Endothelial cell of hepatic sinusoid (primary cell): ENCODE measurements around the gene BRD2.

Source experiments
- in situ Hi-C: cut with HindIII; loops from 2 replicates; pipeline ENCODE4 v1.10.0; 2017; ENCODE audit warnings: low sequenced_read_pairs

Gene BRD2

DNA sequence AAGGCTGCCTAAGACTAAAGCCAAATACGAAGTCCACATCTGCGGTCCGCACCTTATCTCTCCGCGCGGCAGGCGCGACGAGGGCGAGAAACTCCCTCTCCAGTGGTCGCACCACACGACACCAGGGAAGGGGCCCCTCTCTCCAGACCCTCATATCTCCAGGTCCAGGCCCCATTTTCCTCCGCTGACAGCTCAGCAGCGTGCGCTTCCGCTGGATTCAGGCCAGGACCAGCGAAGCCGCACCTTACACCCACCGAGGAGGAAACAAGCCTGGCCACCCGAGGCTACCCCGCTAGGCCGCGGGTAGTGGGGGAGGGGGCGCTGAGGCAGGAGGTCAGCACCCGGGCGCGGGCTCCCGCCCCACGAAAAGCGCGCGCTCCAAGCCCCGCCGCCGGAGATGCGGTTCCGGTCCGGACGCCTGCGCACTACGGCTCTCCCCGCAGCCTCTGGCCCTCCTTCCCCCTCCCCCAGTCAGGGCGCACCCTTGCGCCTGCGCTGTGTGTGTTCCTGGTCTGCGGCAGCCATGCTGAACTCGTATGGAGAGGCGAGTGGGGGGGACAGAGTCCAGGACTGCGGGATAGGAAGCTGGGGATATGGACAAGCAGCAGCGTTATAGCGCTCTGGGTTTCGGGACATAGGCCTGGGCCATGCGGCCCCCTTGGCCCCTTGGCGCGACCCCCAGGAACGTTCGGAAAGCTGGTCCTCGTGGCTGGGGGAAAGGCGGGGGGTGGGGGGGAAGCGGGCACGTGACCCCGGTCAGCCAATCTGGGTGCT is at the start of gene BRD2:
Gene BRD2, plus strand, starts transcription at position 502 of the 774 bp plus-strand sequence. CDS start 4,305 bp downstream, outside the sequence.
- in situ Hi-C loops: loop anchor here (5.0 kb wide), 1 partner anchor 126 kb away; the partner anchor contains the start of gene PSMB8

DNA sequence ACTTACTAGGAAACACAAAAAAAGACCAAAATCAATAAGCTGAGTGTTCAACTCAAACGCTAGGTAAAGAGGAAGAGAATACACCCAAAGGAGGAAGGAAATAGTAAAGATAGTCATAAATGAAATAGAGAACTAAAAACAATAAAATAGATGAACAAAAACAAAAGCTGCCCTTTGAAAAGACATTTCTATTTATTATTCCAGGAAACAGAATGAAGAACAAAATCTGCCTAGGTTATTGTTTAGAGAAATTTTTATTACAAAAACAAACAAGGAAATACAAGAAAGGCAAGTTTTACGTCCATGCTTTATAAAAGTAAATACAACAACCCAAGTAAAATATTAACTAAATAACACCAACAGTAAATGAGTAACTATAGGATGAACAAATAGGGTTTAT is 47.7 kb upstream of the BRD2 start:
- in situ Hi-C loops: no loop called here

DNA sequence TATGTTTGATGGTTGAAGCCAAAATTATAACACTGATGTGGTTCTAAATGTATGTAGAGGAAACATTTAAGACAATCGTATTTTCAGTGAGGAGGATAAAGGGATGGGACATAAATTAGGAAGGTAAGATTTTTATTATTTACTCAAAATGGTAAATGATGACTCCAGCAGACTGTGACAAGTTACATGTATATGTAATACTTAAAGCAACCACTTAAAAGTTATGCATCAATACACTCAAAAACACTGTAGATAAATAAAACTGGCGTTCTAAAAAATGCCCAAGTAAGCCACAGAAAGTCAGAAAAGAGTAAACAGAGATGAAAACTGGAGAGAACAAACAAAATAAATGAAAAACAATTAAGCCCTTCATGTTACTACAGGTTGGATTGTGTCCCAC is 46.3 kb upstream of the BRD2 start:
- in situ Hi-C loops: no loop called here

DNA sequence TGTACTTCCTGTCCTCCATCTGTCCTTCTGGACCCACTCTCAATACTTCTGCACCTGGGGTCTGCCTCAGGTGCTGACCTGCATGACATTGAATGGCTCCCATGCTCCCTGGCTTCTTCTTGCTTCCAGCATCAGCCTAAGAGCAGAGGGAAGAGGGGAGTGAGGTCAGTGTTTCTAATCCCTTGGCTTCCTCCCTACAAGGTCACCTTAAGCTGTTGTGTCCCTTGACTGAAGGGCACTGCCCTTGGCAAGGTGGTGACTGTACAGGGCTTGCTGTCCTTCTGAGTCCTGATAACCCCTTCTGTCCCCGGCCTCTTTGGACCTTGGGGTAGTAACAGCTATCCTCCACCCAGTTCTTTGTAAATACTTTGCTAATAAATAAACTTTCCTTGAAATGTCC is 37.2 kb upstream of the BRD2 start:
- in situ Hi-C loops: no loop called here

DNA sequence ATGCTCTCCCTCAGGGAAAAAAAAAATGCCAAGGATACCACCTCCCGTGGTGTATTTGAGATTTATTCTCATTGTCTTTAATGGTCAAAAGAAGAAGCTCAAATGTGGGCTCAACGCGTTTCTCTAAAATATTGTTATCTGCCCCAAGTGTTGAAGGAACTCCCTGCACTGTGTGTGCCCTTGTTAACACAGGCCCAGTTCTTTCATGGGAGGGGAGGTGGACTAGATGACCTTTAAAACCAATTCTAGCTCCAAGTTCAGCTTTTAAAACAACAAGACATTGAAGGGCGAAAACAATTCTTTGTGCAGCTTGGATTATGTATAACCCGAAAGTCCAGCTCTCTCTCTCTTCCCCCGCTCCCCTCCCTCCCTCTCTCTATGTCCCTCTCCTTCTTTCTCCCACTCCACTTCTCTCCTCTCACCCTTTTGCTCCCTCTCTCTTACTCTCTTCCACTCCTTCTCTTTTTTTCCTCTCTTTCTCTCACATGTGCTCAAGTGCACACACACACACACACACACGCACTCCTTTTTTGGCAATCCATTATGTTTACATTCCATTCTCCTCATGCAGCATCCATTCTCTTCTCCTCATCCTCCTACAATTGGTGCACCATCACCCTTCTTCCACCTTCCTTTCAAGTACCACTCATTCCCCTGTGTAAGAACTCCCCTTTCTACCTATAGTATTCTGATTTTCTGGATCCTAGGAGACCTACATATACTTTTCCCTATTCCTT is 36.1 kb upstream of the BRD2 start:
- in situ Hi-C loops: no loop called here

DNA sequence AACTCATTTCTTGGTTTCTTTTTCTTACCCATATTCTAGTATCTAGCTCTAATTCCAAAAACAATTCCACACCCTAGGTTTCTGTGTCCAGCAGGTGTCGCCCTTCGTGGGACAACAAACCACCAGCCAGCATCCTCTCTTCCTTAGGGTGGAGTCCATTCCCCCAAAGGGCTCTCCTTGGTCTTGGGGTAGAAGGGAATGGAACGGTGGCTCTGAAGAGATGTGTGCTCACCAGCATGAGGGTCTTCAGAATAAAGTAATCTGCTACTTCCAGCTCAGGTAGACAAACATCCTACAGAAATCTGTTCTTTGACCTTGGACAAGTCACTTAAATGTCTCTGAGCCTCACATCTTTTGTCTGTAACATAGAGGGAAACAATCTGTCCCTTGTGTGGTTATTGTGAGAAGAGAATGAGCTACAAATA is 34.7 kb upstream of the BRD2 start:
- in situ Hi-C loops: no loop called here

DNA sequence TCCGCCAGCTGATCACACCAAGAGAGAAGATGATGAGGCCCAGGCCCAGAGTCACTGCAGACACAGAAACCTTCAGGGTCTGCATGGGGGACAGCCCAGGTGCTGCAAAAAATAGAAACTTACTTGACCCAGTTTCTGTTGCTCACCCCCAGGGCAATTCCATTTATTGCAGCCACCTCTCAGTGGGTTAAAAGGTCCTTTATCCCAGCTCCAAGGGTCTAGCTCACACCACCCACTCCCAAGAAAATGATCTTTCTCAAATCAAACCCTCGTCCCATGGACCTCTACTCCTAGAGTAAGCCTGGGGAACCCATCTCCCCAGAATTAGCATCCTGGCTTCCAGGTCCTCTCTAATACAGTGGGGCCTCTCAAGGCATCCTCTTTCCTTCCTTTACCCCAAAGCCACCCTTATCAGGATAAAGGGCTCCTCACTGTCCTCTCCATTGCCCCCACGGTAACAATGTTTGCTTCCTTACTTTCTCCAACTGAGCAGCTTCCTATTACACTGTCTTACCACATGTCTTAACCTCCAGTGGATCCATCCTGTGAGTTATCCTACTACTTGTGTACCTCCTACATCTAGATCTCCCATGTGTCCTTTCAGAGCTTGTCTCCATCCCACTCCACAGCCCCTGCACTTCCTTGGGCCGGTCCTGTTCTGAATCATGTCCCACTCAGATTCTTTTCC is 32.7 kb upstream of the BRD2 start:
- in situ Hi-C loops: no loop called here

DNA sequence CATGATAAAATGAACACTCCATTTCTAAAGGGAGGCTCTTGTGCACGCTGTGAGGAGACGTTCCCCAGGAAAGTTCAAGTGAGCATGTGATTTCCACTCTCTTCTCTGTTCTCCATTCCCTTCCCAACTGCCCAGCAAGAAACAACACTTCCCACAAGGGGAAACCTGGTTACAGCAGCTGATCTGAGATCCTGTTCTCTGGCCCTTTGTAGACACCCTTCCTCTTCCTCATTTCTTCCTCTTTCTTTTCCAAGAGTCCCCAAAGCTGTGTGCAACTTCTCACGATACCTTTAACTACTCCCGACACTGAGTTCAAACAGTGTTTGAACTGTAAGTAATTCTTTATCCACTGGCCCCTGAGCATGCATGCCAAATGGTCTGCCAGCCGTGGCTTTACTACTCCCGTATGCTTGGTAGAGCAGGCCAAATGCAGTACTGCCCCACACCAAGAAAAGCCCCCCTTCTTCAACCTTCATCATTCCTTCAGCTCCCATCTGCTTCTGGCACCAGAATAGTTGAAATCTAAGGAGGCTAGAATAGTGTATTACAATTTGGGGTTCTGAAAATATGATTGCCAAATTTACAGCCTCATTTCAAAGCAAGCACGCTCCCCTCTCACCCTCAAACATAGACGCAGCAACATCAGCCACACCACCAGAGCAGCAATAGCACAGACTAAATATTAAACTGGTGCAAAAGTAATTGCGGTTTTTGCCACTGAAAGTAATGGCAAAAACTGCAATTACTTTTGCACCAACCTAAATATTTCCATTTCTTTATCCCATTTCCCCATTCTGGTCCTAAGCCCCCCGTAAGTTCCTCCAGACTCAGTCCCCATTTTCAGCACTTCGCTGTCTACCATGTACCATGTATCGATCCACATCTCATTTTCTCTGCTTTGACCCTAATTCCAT is 31.9 kb upstream of the BRD2 start:
- in situ Hi-C loops: no loop called here

DNA sequence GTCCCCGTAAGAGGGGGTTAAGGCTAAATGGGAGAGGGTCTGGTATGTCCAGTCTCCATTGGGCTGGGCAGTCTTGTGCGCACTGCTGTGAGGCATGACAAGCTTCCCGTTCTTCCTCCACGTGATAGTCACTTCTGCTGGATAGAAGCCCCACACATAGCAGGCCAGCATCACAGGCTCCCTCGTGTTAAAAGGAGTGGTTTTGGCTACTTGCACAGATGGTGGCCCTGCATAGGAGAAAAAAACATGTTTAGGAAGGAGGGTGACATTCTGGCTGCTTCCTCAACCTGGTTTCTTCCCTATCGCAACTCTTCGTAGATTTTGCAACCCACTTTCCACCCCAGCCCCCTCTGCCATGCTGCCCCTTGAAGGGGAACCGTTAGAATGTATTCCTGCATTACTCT is 31.2 kb upstream of the BRD2 start:
- in situ Hi-C loops: no loop called here

DNA sequence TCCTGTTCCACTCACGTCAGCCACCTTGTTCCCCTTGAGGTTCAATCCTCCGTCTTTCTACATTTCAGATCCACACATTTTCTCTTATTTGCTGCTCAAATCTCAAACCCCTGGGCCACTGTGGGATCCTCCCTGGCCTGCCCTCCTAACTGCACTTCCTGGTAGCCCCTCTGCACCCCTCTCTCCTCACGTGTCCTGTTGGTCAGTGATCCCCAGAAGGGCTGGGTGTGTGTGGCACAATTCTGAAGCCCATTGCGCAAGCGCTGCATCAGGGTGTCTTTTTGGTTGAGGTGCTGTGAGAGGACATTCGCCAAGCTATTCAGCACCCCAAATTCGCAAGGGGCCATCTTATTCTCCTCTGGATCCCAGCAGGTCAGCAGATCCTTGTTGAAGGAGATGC is 29.9 kb upstream of the BRD2 start:
- in situ Hi-C loops: no loop called here

DNA sequence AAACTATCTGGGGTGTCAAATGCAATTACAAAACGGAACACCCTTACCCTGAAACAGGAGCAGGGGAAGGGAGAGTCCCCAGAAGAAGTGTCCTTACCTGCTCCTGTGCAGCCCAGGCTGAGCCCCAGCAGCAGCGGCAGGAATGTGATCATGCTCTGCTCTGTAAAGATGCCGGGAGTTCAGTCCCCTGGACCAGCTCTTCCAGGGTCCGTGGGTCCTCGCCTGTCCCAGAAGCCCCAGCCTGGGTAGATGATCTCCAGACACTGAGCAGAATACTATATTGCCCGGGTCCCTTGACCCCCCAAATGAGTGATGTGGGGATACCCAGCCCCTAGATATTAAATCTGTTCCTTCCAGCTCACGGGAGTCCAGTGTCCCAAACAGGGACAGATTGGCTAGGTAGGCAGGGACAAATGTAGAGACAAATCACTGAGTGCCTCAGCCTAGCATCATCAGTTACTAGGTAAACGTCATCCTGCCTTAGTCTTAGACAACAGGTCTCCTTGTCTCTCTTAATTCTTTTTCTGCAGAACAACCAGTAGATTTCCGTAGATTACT is 27.7 kb upstream of the BRD2 start, which contains the start of gene HLA-DMB:
Gene HLA-DMB, minus strand, starts transcription at position 373 of the 558 bp plus-strand sequence. Its CDS starts 221 bp downstream, at position 152.
- in situ Hi-C loops: loop anchor here (5.0 kb wide), 1 partner anchor 113 kb away; no protein-coding TSS in a partner anchor

DNA sequence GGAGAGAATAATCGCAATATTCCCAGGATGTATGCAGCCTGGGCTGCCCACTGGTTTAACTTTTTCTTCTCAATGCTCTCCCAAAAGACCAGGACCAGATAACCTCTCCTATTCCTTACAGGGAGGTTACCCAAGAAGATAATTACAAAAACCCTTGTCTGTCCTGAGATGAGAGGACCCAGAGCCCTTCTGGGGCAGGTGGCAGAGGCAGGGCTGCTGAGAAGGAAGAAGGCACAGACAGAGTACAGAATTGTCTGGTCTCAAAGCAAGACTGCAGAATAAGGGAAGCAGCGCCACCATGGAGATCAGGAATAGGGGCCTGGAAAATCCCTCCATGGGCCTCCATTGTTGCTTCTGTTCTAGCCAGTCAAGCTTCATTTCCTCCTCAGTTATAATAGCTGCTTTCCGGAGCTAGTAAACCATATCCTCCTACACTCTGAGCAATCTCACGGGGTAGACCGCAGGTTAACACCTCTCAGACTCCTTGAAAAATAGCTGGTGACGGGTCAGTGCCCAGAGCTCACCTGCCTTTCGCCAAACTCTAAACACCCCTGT is 27.1 kb upstream of the BRD2 start:
- in situ Hi-C loops: loop anchor here (5.0 kb wide), 1 partner anchor 114 kb away; no protein-coding TSS in a partner anchor

DNA sequence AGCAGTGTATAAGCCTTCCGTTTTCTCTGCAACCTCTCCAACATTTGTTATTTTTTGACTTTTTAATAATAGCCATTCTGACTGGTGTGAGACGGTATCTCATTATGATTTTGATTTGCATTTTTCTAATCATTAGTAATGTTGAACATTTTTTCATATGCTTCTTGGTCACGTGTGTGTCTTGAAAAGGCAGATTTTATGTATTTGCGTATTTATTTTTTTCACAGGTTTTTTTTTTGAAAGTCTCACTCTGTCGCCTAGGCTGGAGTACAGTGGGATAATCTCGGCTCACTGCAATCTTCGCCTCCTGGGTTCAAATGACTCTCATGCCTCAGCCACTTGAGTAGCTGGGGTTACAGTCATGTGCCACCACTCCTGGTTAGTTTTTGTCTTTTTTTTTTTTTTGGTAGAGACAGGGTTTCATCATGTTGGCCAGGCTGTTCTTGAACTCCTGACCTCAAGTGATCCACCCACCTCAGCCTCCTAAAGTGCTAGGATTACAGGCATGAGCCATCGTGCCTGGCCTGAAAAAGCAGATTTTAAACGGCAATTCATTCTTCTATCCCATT is 25.8 kb upstream of the BRD2 start:
- in situ Hi-C loops: loop anchor here (5.0 kb wide), 1 partner anchor 115 kb away; no protein-coding TSS in a partner anchor

DNA sequence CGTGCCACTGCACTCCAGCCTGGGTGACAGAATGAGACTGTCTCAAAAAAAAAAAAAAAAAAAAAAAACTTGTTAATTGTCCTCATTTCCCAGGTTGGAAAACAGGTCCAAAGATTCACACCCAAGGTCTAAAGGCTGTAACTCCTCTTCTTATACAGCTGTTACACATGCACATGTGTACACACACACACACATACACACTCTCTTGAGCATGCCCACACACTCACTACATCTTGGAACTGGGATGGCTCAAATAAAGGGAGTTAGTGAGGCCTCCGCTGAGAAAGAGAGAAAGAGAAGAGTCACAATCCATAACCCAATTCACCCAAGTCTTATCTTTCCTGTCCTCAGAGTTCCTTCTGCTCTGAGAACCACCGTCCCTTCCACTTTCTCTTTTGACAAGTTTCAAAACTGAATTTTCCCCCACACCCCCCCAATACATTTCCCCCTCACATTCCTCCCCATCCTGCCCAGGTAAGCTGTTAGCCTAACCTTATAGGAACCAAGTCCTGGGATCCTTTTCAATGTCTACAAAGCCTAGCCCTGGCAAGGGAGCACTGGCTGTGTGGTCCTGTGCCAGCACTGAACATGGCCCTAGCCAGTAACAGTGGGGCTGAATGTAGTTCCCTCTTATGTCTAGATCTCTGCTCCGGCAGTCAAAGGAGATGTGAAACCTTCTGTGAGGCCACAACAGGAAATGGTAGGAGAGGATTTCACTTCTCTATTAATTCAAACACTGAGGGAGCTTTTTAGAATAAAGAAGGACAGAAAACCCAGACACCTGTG is 24.3 kb upstream of the BRD2 start:
- in situ Hi-C loops: loop anchor here (5.0 kb wide), 1 partner anchor 117 kb away; no protein-coding TSS in a partner anchor

DNA sequence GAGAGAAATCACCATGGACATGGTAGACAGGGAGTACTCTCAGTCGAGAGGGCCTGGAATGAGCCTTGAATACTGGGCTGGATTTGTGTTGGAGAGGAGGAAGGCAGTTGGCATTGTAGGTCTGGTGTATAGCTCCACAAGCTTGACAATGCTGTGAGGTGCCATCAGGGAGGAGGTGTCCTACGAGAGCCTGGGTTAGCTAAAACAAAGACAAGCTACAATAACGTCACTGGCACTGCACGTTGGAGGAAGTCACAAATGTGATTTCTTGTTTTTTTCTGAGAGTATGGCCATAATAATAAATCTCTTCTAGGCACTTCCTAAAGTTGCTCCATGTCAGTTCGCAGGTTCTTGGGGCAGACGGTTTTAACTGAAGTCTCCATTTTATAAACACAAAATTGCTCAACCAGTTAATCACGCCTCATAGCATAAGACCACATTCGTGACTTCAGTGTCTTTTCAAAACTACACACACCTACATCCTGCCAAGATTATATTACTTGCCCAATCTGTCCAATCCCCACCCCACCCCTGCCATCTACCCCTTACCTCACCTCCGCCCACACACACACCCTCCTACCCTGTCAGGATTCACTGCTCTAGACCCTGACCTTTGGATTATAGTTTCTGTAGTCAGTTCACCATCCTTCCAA is 23.2 kb upstream of the BRD2 start:
- in situ Hi-C loops: loop anchor here (5.0 kb wide), 1 partner anchor 38 kb away; no protein-coding TSS in a partner anchor

DNA sequence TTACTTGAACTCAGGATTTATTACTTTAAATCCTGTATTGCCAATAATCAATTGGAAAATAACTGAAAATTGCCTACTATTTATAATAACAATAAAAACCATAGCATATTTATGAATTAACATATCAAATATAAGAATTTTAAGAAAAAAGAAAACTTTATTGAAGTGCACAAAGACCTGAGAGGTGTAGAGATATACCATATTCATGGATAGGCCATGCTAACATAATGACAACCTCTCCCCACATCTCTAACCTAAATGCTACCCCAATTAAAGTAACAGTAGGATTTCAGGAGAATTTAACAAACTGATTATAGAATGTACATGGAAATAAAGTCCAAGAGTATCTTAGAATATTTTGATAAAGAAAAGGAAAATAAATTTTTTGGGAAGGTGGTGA is 22.4 kb upstream of the BRD2 start:
- in situ Hi-C loops: loop anchor here (5.0 kb wide), 1 partner anchor 39 kb away; no protein-coding TSS in a partner anchor

DNA sequence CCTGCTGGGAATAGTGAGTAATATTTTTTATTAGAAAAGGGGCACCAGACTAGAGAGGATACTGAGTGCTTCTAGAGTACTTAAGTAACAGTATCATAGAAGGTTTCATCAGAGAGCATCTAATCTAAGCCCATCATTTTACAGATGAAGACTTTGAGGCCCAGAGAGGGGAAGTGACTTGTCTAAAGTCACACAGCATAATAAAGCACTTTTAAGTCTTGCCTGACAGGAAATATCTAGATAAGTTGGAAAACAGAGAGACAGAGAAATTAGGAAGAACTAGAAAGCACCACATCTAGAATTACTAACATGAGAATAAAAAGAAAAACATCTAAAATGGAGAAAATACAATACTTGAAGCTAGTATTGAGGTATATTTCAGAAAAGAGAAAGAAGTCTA is 21.5 kb upstream of the BRD2 start:
- in situ Hi-C loops: loop anchor here (5.0 kb wide), 1 partner anchor 40 kb away; no protein-coding TSS in a partner anchor
